Stimulated activated memory B cell treated with anti-CD40 and anti-IgM and Interleukin-4, amounts not matched to agents 10 μg/mL and 1 μg/mL and 100 μg/mL, for 72 hours (primary cell): ENCODE results near the gene NR3C1.

ENCODE experiments used
- ATAC-seq: fragments of 150-1000 bp; cut with Tn5 transposase; 2 replicates; pipeline ENCODE4 v1.10.0; 2021
- H3K27ac Mint-ChIP-seq: one replicate; pipeline ENCODE4 v1.8.0; 2022; ENCODE audit warnings: mild to moderate bottlenecking, mixed read lengths
- H3K27me3 Mint-ChIP-seq: one replicate; pipeline ENCODE4 v1.8.0; 2022; ENCODE audit warnings: mixed read lengths
- H3K36me3 Mint-ChIP-seq: one replicate; pipeline ENCODE4 v1.8.0; 2022; ENCODE audit warnings: mixed read lengths
- H3K4me1 Mint-ChIP-seq: one replicate; pipeline ENCODE4 v1.8.0; 2022; ENCODE audit warnings: mixed read lengths
- H3K4me3 Mint-ChIP-seq: one replicate; pipeline ENCODE4 v1.8.0; 2022; ENCODE audit warnings: mild to moderate bottlenecking, moderate library complexity, mixed read lengths
- H3K9me3 Mint-ChIP-seq: one replicate; pipeline ENCODE4 v1.8.0; 2022; ENCODE audit warnings: mixed read lengths

Gene NR3C1

GRCh38 chr5:143271431-143271830 lies 132.1 kb downstream of the NR3C1 start:
- no peak for ATAC-seq
- Mint-ChIP-seq H3K27me3 (no peaks in the 10 kb centered on the region), H3K27ac (no peak overlapping the region), H3K4me1 (no peaks in the 10 kb centered on the region), H3K4me3 (no peak overlapping the region), H3K36me3 (peaks cover 49% of the 10 kb centered on the region), H3K9me3 (peaks cover 20% of the 10 kb centered on the region)

DNA sequence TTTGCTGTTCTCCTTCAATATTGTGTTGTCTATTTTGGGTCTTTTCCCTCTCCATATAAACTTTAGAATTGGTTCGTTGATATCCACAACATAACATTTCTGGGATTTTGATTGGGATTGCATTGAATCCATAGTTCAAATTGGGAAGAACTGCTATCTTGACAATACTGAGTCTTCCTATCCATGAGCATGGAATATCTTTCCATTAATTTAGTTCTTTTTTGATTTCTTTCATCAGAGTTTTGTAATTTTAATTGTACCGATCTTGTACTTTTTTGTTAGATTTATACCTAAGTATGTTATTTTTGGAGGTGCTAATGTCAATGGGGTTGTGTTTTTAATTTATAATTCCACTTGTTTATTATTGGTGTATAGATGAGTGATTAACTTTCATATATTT lies 135.1 kb downstream of the NR3C1 start:
- no peak overlapping the region for H3K4me3 Mint-ChIP-seq
- no peaks in the 10 kb centered on the region for H3K4me1 Mint-ChIP-seq
- peaks cover 25% of the 10 kb centered on the region for H3K9me3 Mint-ChIP-seq
- H3K27me3 Mint-ChIP-seq = no peaks in the 10 kb centered on the region
- ATAC-seq = no peak
- H3K27ac Mint-ChIP-seq = no peak overlapping the region
- peaks cover 48% of the 10 kb centered on the region for H3K36me3 Mint-ChIP-seq

- Mint-ChIP-seq H3K36me3 (peaks cover 40% of the 10 kb centered on the region), H3K27me3 (no peaks in the 10 kb centered on the region), H3K9me3 (peaks cover 25% of the 10 kb centered on the region), H3K4me3 (no peak overlapping the region), H3K27ac (no peak overlapping the region), H3K4me1 (no peaks in the 10 kb centered on the region)
- ATAC-seq = no peak
These were observed 136.3 kb downstream of the NR3C1 start for GRCh38 chr5:143267186-143267585.

DNA sequence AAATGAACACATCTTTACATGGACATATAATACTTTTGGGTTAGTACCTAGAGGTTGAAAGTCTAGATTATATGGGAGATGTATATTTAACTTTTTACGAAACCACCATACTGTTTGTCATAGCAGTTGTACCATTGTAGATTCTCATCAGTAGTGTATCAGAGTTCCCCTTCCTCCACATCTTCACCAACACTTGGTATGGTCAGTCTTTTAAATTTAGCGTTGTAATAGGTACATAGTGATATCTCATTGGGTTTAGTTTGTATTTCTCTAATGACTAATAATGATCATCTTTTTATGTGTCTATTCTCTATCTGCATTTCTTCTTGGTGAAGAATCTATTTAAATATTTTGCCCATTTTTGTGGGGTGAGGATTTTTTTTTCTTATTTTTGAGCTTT lies 137.5 kb downstream of the NR3C1 start:
- Mint-ChIP-seq H3K9me3 (peaks cover 25% of the 10 kb centered on the region), H3K27me3 (no peaks in the 10 kb centered on the region), H3K4me1 (no peaks in the 10 kb centered on the region), H3K4me3 (no peak overlapping the region), H3K27ac (no peak overlapping the region), H3K36me3 (peaks cover 40% of the 10 kb centered on the region)
- no peak for ATAC-seq

DNA sequence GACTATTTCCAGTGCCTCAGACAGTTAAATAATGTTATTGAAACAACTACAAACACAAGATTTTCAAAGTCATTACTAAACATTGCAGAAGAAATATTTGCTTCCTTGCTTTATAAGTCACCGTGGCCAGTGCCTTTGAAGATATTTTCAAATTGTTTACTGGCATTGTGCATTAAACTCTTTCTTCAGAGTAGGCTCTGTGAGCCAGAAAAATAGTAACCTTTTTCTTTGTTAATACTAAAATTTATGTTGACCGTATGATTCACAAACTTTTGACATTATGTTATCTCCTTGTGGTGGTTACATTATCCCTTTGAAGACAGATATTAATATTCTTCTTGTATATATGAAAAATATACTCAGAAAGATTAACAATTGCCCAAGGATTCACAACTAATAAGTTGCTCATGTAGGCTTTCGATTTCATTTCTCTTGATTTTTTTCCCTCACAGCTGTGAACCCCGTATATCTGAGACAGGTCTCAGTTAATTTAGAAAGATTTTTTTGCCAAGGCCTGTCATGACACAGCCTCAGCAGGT lies 140.1 kb downstream of the NR3C1 start:
- H3K4me3 Mint-ChIP-seq = no peak overlapping the region
- peaks cover 16% of the 10 kb centered on the region for H3K9me3 Mint-ChIP-seq
- no peak overlapping the region for H3K27ac Mint-ChIP-seq
- H3K4me1 Mint-ChIP-seq = no peaks in the 10 kb centered on the region
- H3K27me3 Mint-ChIP-seq = no peaks in the 10 kb centered on the region
- H3K36me3 Mint-ChIP-seq = peaks cover 23% of the 10 kb centered on the region
- no peak for ATAC-seq

- Mint-ChIP-seq H3K27ac (no peak overlapping the region), H3K4me3 (no peak overlapping the region), H3K36me3 (peaks cover 16% of the 10 kb centered on the region), H3K9me3 (peaks cover 11% of the 10 kb centered on the region), H3K4me1 (no peaks in the 10 kb centered on the region), H3K27me3 (no peaks in the 10 kb centered on the region)
- ATAC-seq = no peak
These were observed 140.9 kb downstream of the NR3C1 start for GRCh38 chr5:143262393-143263174.

- Mint-ChIP-seq H3K4me1 (no peaks in the 10 kb centered on the region), H3K27me3 (no peaks in the 10 kb centered on the region), H3K9me3 (peaks cover 10% of the 10 kb centered on the region), H3K36me3 (peaks cover 10% of the 10 kb centered on the region), H3K27ac (no peak overlapping the region), H3K4me3 (no peak overlapping the region)
- ATAC-seq = no peak
These were observed 141.6 kb downstream of the NR3C1 start for GRCh38 chr5:143261748-143262392.

DNA sequence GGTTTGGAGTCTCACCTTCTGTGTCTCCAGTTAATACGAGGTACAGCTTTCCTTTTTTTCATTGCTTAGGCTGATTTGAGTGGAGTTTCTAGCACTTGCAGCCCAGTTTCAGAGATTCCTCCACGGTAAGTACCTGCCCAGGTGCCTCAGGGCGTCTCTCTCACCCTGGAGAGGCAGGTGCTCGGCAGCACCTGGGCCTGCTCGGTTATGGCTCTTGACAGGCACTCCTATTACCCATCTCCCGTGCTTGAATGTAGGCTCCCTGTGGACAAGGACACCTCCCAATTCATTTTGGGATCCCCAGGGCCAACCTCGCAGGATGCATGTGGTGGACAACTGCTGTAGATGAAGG lies 144.3 kb downstream of the NR3C1 start:
- Mint-ChIP-seq H3K4me3 (no peak overlapping the region), H3K9me3 (no peaks in the 10 kb centered on the region), H3K4me1 (no peaks in the 10 kb centered on the region), H3K36me3 (no peaks in the 10 kb centered on the region), H3K27ac (no peak overlapping the region), H3K27me3 (no peaks in the 10 kb centered on the region)
- ATAC-seq = peak; percentile 12

GRCh38 chr5:143258559-143259253 lies 144.8 kb downstream of the NR3C1 start:
- H3K9me3 Mint-ChIP-seq = no peaks in the 10 kb centered on the region
- no peaks in the 10 kb centered on the region for H3K36me3 Mint-ChIP-seq
- H3K27me3 Mint-ChIP-seq = no peaks in the 10 kb centered on the region
- peak; percentile 24 for ATAC-seq
- no peaks in the 10 kb centered on the region for H3K4me1 Mint-ChIP-seq
- H3K27ac Mint-ChIP-seq = no peak overlapping the region
- no peak overlapping the region for H3K4me3 Mint-ChIP-seq

- Mint-ChIP-seq H3K27ac (no peak overlapping the region), H3K27me3 (no peaks in the 10 kb centered on the region), H3K4me1 (peaks cover 12% of the 10 kb centered on the region), H3K4me3 (no peak overlapping the region), H3K9me3 (no peaks in the 10 kb centered on the region), H3K36me3 (no peaks in the 10 kb centered on the region)
- no peak for ATAC-seq
These were observed 148.7 kb downstream of the NR3C1 start for GRCh38 chr5:143254819-143255218.

- no peak overlapping the region for H3K4me3 Mint-ChIP-seq
- peaks cover 12% of the 10 kb centered on the region for H3K4me1 Mint-ChIP-seq
- H3K36me3 Mint-ChIP-seq = no peaks in the 10 kb centered on the region
- peaks cover 6% of the 10 kb centered on the region for H3K9me3 Mint-ChIP-seq
- no peak for ATAC-seq
- H3K27me3 Mint-ChIP-seq = no peaks in the 10 kb centered on the region
- no peak overlapping the region for H3K27ac Mint-ChIP-seq
These were observed 151.5 kb downstream of the NR3C1 start for GRCh38 chr5:143251946-143252345.

GRCh38 chr5:143251190-143251589 lies 152.3 kb downstream of the NR3C1 start:
- peaks cover 6% of the 10 kb centered on the region for H3K9me3 Mint-ChIP-seq
- H3K4me3 Mint-ChIP-seq = no peak overlapping the region
- H3K4me1 Mint-ChIP-seq = peaks cover 12% of the 10 kb centered on the region
- no peak for ATAC-seq
- H3K27me3 Mint-ChIP-seq = no peaks in the 10 kb centered on the region
- no peaks in the 10 kb centered on the region for H3K36me3 Mint-ChIP-seq
- no peak overlapping the region for H3K27ac Mint-ChIP-seq

GRCh38 chr5:143249851-143250250 lies 153.6 kb downstream of the NR3C1 start:
- H3K9me3 Mint-ChIP-seq = peaks cover 6% of the 10 kb centered on the region
- no peak for ATAC-seq
- no peaks in the 10 kb centered on the region for H3K27me3 Mint-ChIP-seq
- no peaks in the 10 kb centered on the region for H3K36me3 Mint-ChIP-seq
- H3K4me3 Mint-ChIP-seq = no peak overlapping the region
- no peak overlapping the region for H3K27ac Mint-ChIP-seq
- peaks cover 12% of the 10 kb centered on the region for H3K4me1 Mint-ChIP-seq

DNA sequence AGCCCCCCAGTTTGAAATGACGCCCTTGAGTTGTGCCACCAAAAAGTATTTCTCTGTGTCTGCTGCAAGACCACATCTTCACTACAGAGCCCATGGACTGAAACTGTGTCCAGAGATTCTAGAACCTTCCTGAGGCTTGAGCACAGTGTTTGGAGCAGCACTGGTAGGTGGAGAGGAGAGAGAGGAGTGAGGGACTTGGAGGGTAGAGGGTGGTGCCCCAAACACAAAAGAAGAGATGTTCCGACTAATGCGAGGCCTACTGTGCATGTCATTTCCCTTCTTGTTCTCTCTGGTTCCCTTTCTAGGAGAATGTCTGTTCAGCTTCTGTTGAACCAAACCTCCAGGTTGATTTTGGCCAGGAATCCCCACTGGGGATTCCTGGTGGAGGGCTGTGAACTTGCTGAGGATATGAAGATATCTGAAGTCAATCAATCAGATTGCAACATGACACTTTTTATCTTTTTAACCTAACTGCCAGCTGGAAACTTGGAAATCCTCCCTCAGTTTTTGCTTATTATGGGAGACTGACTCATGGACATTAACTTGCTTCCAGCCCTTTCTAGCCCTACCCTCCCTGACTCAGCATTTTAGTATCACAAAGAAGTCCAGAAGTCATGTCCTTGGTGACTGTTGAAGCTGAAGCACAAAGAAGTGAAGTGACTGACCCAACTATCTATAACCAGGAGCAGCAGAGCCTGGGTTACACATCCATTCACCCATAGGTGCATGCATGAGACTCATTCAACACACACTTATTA lies 154.5 kb downstream of the NR3C1 start:
- Mint-ChIP-seq H3K4me3 (no peak overlapping the region), H3K9me3 (peaks cover 6% of the 10 kb centered on the region), H3K27ac (no peak overlapping the region), H3K4me1 (peaks cover 12% of the 10 kb centered on the region), H3K27me3 (no peaks in the 10 kb centered on the region), H3K36me3 (no peaks in the 10 kb centered on the region)
- ATAC-seq = no peak

DNA sequence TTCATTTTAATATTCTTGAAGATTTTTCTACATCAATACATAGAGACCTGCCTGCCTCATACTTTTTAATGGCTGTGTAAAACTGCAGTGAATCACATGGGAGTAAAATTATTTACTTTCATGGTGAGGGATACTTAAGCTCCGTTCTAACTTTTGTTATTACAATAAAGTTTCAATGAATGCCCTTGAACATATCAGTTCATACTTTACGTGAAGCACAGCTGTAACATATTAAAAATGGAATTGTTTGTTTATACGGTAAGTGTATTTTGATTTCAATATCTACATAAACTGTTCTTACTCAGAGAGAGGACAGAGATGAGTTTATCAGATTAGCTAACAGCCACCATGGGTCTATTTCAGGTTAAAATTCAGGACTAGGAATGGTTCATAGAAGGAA lies 155.1 kb downstream of the NR3C1 start:
- no peak overlapping the region for H3K4me3 Mint-ChIP-seq
- peaks cover 6% of the 10 kb centered on the region for H3K9me3 Mint-ChIP-seq
- peaks cover 12% of the 10 kb centered on the region for H3K4me1 Mint-ChIP-seq
- no peak overlapping the region for H3K27ac Mint-ChIP-seq
- ATAC-seq = no peak
- no peaks in the 10 kb centered on the region for H3K27me3 Mint-ChIP-seq
- no peaks in the 10 kb centered on the region for H3K36me3 Mint-ChIP-seq
